ENCODE data around the gene MYO1D.

- TF ChIP-seq CTCF (IDR thresholded peaks at IDR 0.05; ENCODE audit: low read length) (no peak), EZH2 (optimal IDR thresholded peaks at IDR 0.05; ENCODE audit: low read depth, low read length) (no peak)
Observed at GRCh38 chr17:32684087-32684958, 192.6 kb downstream of the MYO1D start.

Measured in MM.1S (cell line).